Measurements from ENCODE around the gene LCN1.

Gene LCN1

GRCh38 chr9:135520916-135521607 lies at the start of gene LCN1:
LCN1 (plus strand) TSS chr9:135521440; CDS start chr9:135521498, 58 bp downstream.
- DNase-seq, result no peak

GRCh38 chr9:135471791-135472640 lies 49.2 kb upstream of the LCN1 start:
- no peak for DNase-seq

GRCh38 chr9:135473972-135474543 lies 47.2 kb upstream of the LCN1 start:
- no peak for DNase-seq

GRCh38 chr9:135474915-135475314 lies 46.3 kb upstream of the LCN1 start:
- no peak for DNase-seq

- DNase-seq, result no peak
Observed at GRCh38 chr9:135476561-135477355, 44.5 kb upstream of the LCN1 start.

- no peak for DNase-seq
Observed at GRCh38 chr9:135478191-135478590, 43.0 kb upstream of the LCN1 start.

- DNase-seq, result no peak
Observed at GRCh38 chr9:135478829-135479468, 42.3 kb upstream of the LCN1 start.

GRCh38 chr9:135479469-135480052 lies 41.7 kb upstream of the LCN1 start, which contains the start of gene PPP1R26:
PPP1R26 (plus strand) TSS chr9:135479782; CDS start chr9:135484511, 4,729 bp downstream.
- DNase-seq, result no peak

GRCh38 chr9:135480071-135480939 lies 40.9 kb upstream of the LCN1 start:
- no peak for DNase-seq

- DNase-seq, result no peak
Observed at GRCh38 chr9:135480940-135481310, 40.3 kb upstream of the LCN1 start.

GRCh38 chr9:135482015-135482754 lies 39.1 kb upstream of the LCN1 start:
- no peak for DNase-seq

- DNase-seq, result no peak
Observed at GRCh38 chr9:135484460-135485277, 36.6 kb upstream of the LCN1 start.

- no peak for DNase-seq
Observed at GRCh38 chr9:135485385-135485784, 35.9 kb upstream of the LCN1 start.

- DNase-seq, result no peak
Observed at GRCh38 chr9:135485832-135486231, 35.4 kb upstream of the LCN1 start.

- no peak for DNase-seq
Observed at GRCh38 chr9:135486267-135487065, 34.8 kb upstream of the LCN1 start.

GRCh38 chr9:135487281-135488012 lies 33.8 kb upstream of the LCN1 start:
- DNase-seq, result no peak

- no peak for DNase-seq
Observed at GRCh38 chr9:135488013-135488330, 33.3 kb upstream of the LCN1 start.

- no peak for DNase-seq
Observed at GRCh38 chr9:135488527-135488926, 32.7 kb upstream of the LCN1 start.

Data from NCI-H2029 treated with DMSO at 0.1 percent for 48 hours (cell line).